Epithelial cell of proximal tubule (primary cell): ENCODE results near the gene RPAP3. TPM values are rescaled to one million over a fixed set of nuclear protein-coding genes. Genes with fewer than 3 reads are reported as not detected.

ENCODE experiments used
- DNase-seq: peaks from one replicate; pipeline ENCODE4 v3.0.0-alpha.2; 2011; ENCODE audit warnings: low read depth
- H3K4me3 ChIP-seq: 2 replicates; pipeline ENCODE4 v1.5.1; 2011; ENCODE audit warnings: low read depth, mild to moderate bottlenecking, low read length
- total RNA-seq: library from RNA; depleted of rRNA; stranded (reverse); fragments of >200 nt; gene quantifications from 2 replicates; pipeline ENCODE4 v1.2.3, GENCODE V29; 2015
- TF ChIP-seq, protein P1 (sequence below): conservative IDR thresholded peaks from 2 replicates; pipeline ENCODE4 v1.5.1; 2012; ENCODE audit warnings: low read depth, mild to moderate bottlenecking, low read length

RPAP3 gene
- total RNA-seq, 1 donor from 2014 or later: 23.1 TPM

DNA sequence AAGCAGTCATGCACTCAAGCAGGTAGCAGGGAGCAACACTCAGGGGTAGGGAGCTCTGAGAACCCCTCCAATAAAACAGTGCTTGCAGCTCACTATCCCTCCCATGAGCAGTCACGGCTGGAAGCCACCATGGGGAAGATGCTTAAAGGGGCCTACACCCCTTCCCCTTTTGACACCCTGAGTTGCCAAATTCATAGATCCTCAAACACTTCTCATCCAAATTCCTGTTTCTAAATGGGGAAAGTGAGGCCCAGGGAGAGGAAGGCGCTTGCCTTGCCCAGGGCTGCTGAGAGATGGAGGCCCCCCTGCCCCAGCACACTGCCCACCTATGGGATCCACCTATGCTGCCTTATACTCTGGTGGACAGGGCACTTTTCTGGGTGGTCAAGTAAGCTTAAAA lies 26.7 kb upstream of the RPAP3 start:
- H3K4me3 ChIP-seq: no peak overlapping the region
- TF ChIP-seq, protein P1, sequence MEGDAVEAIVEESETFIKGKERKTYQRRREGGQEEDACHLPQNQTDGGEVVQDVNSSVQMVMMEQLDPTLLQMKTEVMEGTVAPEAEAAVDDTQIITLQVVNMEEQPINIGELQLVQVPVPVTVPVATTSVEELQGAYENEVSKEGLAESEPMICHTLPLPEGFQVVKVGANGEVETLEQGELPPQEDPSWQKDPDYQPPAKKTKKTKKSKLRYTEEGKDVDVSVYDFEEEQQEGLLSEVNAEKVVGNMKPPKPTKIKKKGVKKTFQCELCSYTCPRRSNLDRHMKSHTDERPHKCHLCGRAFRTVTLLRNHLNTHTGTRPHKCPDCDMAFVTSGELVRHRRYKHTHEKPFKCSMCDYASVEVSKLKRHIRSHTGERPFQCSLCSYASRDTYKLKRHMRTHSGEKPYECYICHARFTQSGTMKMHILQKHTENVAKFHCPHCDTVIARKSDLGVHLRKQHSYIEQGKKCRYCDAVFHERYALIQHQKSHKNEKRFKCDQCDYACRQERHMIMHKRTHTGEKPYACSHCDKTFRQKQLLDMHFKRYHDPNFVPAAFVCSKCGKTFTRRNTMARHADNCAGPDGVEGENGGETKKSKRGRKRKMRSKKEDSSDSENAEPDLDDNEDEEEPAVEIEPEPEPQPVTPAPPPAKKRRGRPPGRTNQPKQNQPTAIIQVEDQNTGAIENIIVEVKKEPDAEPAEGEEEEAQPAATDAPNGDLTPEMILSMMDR: no peak
- DNase-seq: no peak

DNA sequence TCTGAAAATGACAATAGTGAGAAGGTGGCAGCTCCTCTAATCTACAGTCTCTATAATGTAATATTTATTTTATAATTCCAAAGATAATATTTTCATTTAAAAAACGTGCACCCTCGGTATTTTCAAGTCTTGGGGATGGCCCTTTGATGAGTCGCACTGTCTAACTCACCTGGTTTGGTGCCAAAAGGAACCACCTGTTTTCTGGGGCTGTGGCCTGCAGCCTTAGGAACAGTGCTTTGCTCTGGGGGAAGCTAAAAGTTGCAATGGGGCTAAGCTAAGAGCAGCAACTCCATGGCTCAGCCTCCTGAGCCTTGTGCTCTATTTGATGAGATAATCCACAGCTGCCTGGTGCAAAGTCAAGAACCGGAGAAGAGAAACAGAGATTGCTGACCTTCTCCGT lies 25.9 kb upstream of the RPAP3 start:
- TF ChIP-seq, protein P1: no peak
- DNase-seq: no peak
- no peak overlapping the region for H3K4me3 ChIP-seq

DNA sequence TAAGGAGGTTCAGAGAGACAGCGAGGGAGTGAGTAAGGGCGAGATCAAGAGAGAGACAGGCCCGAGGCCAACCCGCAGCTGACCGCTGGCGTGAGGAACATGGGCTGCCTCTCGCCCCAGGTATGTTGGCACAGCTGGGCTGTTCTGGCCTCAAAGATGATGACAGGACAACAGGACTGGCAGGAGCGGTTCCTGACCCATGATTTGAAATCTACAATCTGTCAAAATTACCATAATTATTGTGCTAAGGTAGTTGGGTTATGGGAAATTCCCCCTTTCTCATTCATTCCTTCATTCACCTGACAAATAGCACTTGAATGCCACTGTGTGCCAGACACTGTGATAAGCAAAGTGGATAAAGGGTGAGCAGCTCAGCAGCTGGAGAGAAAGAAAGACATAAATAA lies 24.5 kb upstream of the RPAP3 start:
- no peak overlapping the region for H3K4me3 ChIP-seq
- DNase-seq: no peak
- TF ChIP-seq, protein P1: no peak

DNA sequence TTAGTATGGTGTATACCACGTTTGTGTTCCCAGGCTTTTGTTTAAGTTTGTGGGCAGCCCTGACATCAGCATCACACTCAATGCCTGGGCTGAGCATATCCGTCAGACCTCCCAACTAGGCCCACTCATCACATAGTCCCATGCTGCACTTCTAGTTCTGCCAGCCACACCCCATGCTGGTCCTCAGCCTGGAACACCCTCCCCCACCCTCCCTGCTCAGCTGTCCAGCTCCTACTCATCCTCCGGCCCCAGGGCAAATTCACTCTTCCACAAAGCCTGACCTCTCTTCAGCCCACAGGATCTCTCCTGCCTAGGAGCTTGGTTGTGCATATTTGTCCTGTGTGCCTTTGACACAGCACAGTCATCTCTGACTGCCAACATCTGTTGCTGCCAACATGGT lies 23.4 kb upstream of the RPAP3 start:
- TF ChIP-seq, protein P1: no peak
- no peak overlapping the region for H3K4me3 ChIP-seq
- DNase-seq: no peak

DNA sequence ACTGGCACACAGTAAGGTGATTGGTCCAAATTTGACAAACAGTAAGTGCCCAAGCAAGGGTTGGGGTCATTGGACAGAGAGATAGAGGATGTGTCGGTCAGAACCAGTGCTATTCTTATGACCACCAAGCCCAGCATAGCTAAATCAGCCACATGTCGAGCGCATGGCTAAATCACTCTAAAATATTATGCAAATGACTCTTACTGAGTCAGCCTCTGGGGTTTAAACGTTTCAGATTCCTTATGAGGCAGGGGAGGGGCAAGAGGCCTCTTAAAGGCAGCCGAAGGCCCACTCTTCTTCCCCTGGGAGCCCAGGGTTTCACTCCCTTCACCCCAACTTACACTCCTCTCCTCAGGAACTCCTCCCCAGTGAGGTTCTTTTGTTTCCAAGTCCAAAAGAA lies 20.1 kb upstream of the RPAP3 start:
- TF ChIP-seq, protein P1: no peak
- DNase-seq: no peak
- H3K4me3 ChIP-seq: no peak overlapping the region

DNA sequence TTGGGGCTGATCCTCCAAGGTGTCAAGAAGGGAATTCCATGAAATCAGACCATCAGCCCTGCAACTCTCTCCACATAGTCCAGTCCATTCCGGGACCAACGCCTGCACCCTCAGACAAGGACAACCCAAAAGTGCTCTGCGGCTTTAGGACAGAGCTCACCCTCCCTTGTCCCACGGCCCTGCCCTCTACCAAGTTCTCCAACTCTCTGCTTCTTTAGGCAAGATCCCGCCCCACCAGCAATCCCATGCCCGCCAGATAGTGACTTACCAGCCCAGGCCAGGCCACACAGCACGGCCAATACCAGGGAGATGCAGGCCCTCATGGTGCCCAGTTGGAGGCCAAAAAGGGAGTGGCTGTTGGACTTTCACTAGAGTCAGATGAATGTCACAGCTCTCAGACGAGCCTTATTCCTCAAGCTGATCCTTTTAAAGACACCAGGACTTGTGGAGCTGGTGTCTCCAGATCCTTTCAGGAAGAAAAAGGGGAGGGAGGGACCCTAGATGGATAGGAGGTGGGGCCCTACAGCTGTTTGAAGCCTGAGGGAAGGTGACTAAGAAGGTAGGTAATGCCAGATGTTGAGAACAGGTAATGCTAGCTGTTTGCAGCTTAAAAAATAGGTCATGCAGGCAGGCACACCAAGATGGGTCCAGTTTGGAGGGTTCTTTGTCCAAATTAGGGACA lies 19.4 kb upstream of the RPAP3 start, which contains the start of gene ENDOU:
TSS of gene ENDOU (minus strand) at position 400 of the 682 bp plus-strand sequence. CDS start at position 323, 77 bp downstream.
- H3K4me3 ChIP-seq: no peak within 1 kb of the TSS
- TF ChIP-seq, protein P1: no peak
- no peak for DNase-seq

DNA sequence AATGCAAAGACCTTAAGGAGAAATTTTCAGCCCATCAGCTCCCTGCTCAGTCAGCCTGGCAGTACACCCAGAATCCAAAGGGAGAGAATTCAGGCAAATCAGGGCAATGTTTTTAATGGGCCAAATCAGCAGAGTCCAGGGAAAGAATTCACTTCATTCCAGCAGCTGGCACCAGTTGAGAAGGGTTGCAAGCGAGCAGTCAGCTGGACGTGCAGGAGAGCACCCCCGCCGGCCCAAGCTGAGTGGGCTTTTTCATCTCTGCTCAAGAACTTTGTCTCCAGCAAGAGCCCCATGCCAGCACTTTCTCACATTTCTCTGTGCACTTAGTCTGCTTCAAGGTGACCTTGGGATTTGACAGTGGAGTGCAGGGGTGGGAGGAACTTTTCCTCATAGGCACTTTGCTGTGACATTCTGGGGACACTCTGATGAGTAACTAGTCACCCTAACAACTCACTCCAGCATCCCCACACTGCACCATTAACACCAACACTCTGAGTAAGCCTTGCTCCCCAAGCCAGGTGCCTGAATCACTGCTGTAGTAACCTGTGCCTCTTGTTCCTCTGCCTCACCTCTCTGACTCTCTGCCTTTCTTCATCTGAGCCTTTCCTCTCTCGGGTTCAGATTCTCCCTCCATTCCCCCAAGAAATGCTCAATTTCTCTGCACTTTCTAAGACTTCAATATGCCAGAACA lies 17.3 kb upstream of the RPAP3 start:
- H3K4me3 ChIP-seq: no peak overlapping the region
- no peak for DNase-seq
- TF ChIP-seq, protein P1: no peak
